RPMI8226 (cell line): Measurements from ENCODE around the gene TAPT1.
"Not testable (repeated sequence)": the region's sequence is repeated elsewhere in the genome, so short reads cannot be mapped to it uniquely, and the experiment has no call there.

Source experiments
- DNase-seq: peaks from one replicate; pipeline ENCODE4 v3.0.0-alpha.2; 2015

Gene TAPT1, protein sequence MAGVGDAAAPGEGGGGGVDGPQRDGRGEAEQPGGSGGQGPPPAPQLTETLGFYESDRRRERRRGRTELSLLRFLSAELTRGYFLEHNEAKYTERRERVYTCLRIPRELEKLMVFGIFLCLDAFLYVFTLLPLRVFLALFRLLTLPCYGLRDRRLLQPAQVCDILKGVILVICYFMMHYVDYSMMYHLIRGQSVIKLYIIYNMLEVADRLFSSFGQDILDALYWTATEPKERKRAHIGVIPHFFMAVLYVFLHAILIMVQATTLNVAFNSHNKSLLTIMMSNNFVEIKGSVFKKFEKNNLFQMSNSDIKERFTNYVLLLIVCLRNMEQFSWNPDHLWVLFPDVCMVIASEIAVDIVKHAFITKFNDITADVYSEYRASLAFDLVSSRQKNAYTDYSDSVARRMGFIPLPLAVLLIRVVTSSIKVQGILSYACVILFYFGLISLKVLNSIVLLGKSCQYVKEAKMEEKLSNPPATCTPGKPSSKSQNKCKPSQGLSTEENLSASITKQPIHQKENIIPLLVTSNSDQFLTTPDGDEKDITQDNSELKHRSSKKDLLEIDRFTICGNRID

DNA sequence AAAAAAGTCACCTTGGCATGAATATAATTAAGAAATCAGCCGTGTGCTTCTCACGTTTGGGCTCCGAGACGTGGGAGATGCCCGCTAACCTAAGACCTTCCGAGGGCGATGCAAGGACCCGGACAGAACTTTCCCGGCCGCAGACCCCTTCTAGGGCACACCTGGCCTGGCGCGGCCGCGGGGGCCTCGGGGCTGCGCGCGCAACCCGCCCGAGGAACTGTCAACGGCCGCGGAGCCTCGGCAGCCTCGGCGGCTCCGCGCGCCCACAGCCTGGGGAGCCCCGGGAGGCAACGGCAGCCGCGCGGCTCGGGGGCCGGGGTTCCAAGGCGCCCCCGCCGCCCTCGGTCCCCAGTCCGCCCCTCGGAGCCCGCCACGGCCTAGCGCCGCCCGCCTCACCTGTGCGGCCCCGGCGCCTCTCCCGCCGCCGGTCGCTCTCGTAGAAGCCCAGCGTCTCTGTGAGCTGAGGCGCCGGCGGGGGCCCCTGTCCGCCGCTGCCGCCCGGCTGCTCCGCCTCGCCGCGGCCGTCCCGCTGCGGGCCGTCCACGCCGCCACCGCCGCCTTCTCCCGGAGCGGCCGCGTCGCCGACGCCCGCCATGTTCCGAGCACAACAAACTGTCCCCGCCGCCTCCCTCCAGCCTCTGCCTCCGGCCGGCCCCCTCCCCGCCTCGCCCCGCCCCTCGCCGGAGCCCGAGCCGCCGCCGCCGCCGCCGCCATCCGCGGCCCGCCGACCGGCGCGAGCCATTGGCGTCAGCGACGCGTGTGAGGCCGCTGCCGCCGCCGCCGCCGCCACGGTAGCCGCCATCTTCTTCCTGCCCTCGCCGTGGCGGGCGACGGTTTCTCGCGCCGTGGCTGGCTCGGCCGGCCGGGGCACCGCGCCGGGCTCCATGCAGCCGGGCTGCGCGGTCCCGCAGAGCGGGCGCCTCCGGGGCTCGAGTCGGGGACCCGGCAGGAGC lies at the start of gene TAPT1:
Gene TAPT1 (minus strand): TSS at position 609 of the 953 bp plus-strand sequence. CDS start 14 bp downstream, at position 595.
- DNase-seq: peak; percentile 73

DNA sequence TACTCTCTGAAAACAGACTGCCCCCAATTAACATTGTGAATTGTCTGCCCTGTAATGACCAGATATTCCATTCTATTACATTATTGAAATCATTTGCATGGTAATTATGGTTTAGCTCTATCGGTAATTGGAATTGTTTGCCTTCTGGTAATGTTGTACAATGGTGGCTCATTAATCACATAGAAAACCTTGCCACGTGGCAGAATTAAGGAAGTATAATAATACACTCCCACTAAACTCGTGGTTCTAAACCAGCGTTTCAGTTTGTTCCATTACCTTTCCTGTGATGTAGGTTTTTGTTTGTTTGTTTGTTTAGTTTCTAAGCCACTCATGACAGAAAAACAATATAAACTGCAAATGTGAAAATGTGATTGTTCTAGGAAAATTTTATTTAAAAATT lies 45.1 kb upstream of the TAPT1 start:
- no peak for DNase-seq

DNA sequence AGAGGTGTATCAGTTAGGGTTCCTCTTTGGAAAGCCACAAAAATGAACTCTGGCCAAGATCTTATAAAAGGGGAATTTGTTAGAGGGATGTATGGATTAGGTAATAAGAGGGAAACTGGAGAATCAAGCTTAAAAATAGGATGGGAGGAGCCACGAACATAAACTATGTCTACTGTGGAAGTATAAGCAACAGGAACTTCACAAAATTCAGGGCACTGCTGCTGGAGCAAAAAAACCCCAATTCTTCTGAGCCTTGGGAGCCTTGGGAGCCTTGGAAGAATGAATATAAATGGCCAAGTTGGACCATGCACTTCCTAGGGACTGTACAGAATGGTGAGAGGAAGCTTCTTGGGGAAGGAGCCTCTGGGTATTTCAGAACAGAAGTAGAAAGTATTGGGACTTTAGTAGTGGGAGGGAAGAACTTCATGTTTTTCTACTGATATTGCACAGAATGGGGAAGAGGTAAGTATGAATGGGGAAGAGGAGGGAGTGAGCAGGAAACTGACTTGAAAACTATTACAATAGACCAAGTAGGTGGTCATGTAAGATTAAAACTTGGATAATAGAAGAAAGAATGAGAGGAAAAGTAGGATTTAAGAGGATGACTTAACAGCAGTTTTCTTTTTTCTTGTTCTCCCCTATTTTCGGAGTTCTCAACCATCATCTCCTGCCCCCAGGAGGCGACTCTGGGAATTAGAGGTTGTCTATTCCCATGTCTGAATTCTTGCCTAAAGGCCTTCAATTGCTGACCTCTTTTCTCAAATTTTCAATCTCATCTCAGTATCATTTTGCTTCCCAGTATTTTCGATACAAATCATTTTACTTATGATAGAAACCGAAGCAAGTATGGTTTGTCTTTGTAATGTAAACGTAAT lies 44.4 kb upstream of the TAPT1 start:
- no peak for DNase-seq

DNA sequence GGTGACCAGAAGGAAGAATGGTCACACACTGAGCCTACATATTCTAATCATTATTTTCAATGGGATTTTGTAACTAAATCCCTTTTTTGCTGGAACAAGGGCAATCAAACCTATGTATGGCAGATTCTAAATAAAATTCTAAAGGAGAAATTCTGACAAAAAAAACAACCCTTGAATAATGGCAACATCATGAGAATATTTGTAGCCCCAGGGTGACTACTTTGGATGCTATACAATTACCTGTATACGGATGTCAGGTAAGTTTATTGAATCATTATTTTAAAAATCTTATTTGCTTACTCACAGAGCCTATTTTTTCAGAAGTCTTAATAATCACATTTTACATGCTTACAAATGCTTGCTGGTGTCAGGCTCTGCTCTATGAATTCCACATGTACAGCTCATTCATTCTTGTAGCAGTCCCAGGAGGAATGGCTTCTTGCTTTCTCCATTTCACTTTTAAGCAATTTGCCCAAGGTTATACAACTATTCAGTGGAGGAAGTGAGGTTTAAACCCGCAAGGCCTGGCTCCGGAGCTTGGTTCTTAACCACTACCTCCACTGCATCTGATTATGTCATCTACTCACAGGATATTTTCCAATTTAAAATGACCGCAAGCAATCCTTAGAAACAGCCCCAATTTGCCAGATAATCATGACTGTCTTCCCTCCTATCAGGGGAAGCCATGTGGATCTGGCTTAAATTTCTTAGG lies 43.6 kb upstream of the TAPT1 start:
- DNase-seq: not testable (repeated sequence)

DNA sequence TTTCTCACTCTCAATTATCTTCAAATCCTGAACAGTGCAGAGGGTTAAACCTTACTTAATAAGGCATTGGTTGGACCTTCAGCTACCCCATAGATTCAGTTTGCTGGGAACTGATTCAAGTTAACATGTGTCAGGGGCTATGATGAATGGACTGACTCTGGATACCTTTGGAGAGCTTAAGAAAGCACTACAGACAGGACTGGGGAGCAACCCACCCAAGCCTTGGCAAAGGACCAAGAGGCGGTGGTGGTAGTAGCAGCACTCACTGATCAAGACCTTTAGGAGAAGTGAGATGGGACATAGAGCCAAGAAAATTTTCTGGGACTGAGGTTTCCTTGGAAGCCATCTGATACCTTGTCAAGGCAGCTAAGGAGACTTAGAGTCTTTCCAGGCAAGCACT lies 43.0 kb upstream of the TAPT1 start:
- no peak for DNase-seq

DNA sequence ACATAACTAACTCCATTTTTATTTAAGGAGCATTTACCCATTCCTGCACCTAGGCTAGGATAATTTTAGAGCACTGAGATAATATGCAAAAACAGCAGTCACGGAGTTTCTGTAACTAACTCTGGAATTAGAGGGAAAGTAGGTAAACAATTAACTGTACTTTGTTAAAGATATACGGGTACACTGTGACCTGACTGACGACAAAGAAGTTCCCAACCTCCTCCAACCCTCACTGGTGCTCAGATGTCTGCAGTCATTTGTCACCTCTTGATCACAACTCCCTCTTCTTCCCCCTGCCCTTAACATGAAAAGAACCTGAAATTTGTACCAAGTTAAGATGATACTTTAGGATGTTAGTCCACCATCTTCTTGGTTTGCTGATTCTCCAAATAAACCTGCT lies 42.0 kb upstream of the TAPT1 start:
- no peak for DNase-seq

DNA sequence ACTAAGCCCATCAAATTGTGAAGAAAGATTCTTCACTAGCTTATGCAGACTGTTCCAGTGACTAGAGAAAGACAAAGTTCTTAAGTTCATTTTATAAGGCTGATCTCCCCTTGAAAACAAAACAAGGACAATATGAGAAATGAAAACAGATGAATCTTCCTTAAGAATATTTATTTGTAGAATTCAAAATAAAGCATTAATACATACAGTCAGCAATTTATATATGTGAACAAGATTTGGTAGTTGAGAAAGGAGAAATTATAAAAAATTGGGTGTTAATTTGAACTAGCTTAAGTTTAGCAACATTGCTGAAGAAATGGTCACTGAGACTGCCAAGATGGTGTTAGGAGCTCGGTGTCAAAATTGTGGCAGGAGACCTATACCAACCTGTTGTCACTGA lies 41.4 kb upstream of the TAPT1 start:
- no peak for DNase-seq

DNA sequence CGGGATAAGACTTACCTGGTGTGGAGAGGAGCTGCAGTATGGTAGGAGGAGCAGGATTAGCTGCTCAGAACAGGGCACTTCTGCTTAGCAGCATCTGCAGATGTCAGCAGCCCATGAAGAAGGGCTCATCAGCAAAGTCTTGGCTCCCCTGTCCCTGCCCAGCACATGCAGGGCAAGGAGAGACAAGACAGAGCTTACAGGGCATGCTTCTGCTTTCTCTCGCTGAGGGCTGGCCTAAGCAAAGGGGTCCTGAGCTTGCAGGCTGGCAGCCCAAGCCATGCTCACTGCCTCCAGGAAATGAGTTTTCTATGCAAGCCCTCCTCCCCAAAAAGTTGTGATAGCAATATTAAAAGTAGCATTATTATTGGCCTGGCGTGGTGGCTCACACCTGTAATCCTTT lies 39.5 kb upstream of the TAPT1 start:
- no peak for DNase-seq

DNA sequence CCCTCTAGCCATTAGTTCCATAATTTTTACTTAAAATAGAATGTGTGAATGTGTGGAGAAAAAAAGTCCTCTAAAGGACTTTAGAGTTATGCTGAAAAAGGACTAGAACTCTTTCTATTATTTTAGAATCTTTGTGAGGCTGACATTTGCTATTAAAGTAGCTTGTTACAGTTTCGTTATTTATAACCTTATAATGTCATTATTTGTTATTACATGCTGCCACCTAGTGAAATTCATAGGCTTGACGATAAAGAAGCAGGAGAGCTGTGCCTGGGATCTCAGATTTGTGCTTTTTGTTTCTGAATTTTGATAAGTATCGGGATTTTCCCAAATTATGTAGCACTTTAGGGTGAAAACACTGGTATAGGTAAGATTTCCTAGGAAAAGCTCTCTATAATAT lies 38.5 kb upstream of the TAPT1 start:
- DNase-seq: peak; percentile 33

DNA sequence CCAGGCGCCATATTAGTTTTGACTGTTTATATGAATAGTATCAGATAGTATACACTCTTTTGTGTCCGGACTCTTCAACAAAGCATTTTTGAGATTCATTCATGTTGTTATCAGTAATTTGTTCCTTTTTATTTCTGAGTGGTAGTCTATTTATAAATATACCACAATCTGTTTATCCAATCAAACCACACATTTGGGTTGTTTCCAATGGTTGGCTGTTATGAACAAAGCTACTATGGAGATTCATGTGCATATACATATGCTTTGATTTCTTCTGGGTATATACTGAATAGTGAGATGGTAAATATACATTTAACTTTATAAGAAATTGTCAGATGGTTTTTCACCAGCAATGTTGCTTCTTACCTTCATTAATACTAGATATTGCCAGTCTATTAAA lies 36.8 kb upstream of the TAPT1 start:
- DNase-seq: no peak

DNA sequence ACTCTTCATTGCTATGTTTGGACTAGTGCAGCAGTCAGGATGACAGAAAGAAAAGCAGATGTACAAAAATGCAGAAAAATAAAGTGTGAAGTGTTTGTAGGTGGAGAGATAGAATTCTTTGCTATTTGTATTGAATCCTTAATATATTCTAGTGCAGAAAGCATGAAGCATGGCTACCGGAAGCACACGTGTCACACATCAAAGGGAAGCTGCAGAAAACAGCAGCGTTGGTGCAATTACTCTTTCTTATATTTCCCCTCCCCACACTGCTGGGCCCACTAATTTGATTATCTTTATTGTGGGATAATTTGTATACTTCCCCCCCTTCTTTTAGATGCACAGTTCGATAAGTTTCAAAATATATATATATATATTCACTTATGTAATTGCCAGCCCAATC lies 35.9 kb upstream of the TAPT1 start:
- no peak for DNase-seq

DNA sequence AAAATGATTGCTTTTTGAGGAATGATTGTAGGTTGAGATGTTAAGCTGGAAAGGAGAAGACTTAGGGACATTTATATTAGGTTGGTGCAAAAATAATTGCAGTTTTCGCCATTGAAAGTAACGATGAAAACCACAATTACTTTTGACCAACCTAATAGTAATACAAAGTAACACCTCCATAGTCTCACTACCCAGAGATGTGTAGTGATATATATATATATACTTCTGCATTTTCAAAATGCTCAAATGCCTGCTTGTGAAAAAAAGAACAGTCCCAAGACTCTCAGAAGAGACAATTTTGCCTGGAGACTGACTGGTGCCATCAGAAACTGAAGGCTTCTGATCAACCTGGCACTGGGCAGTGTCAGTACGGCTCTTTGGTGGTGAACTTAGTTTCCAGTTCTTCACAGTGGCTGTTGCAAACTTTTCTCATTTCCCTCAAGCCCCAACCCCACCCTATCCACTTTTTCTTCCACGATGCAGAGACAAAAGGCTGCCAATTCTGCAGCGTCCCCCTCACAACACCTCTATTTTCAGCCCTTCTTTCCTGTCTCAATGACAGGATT lies 35.1 kb upstream of the TAPT1 start:
- DNase-seq: no peak

DNA sequence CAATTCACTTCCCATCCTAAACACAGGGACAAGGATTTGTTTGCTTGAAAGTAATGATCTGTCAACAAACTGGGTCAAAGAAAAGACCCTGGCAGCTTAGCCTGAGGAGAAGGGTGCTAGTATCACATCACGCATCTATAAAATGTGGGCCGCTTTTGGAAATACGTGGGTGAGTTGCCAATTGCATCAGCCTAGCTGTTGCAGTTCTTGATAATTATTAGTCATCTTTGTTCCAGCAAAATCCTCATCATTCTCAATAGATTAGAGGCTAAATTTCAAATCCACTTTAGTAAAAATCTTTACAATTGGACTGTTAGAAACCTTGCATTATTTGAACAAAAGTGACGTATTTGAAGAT lies 33.6 kb upstream of the TAPT1 start:
- DNase-seq: no peak

DNA sequence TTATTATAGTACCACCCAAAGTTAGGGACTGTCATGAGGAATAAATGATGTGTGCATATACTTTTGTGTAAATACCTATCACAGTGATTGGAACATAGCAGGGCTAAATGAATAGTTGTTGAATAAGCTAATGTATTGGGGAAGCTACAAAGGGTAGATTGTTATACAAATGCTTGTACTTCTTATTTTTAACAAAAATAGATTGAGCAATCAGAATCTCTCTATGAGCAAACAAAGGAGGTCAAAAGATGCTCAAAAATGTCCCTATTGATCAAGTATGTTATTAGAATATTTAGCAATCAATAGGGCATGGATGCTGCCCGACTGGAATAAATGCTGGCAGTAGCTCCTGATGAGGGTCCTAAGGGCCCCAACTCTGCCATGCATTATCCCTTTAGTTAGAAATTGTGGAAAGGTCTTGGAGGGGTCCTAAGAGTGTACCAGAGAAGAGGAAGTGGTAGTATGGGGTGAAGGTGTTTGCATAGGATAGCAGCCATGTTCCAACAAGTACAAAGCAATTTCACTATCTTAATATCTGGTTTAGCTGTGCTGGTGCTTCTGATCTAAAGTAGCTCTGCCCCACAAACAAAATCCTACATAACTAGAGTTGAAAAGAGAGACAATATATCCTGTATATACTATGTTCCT lies 33.1 kb upstream of the TAPT1 start:
- DNase-seq: no peak

DNA sequence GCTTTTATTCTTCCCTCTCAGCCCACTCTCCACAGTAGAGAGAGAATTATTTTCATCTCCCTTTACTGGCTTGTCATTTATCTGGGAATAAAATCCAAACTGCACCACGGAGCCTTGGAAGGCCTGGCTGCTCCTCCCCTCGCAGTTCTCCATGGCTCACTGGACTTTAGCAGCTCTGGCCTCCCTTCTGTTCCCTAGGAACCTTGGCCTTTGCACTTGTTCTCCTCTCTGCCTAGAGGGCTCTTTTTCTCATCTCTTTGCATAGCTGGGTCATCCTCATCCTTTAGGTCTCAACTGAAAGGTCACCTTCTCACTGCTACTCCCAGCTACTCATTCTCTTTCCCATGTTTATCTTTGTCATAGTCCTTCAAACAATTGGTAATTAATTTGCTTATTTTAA lies 31.3 kb upstream of the TAPT1 start:
- DNase-seq: no peak

DNA sequence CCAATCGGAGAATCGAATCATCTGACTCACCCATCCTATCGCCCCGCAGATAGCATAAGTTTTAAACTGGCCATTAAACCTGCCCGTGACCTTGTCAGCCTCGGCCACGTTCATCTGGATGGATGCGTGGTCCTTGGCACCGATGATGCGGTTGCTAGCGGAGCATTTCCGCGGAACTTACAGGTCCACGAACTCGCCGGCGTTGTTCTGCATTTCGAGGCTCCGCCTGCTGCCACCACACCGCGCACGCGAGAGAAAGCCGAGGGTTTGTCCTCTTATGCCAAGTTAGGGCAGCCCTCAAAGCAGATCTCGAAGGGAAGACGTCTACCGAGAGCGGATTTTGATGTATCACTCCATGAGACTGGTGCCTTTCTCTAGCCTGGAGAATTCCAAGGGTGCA lies 30.1 kb upstream of the TAPT1 start:
- DNase-seq: no peak

DNA sequence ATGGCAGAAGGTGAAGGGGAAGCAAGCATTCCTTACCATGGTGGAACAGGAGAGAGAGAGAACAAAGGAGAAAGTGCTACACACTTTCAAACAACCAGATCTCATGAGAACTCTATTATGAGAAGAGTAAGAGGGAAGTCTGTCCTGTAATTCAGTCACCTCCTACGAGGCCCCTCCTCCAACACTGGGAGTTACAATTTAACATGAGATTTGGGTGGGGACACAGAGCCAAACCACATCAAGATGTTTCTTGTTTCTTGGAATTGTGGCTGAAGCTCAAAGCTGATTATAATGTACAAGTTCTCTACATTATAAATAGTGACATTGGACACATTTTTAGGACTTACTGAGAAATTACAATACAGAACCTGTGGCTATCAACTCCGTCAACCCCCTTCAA lies 29.5 kb upstream of the TAPT1 start:
- no peak for DNase-seq

DNA sequence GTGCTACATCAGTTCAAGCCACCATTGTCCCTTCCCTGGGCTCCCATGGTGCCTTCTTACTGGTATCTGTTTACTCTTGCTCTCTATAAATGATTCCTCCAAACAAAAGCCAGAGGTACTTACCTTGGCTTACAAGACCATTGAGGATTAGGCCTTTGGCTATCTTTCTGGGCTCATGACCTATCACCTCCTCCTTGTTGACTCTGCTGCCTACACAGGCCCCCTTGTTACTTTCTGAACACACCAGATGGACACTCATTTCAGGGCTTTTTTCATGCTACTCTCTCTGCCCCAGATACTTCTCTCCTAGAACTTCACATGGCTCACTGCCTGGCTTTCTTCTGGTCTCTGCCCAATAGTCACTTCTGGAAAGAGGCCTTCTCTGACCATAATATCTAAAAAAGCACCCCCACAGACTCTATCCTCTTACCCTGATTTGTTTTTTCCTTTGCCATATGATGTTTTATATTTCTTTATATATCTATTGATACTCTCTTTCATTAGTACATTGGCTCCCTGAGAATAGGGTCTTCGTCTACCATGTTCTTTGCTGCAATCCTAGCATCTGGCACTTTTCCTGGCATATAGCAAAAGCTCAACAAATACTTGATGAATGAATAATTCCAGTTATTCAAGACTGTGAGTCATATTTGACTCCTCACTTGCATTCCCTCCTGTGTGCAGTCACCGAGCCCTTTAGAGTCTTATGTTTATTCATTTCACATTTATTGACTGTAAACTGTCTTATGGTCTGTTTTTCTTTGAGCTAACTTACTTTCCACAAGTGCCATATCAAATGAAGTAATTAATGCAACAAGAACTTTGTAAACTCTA lies 27.1 kb upstream of the TAPT1 start:
- DNase-seq: no peak

DNA sequence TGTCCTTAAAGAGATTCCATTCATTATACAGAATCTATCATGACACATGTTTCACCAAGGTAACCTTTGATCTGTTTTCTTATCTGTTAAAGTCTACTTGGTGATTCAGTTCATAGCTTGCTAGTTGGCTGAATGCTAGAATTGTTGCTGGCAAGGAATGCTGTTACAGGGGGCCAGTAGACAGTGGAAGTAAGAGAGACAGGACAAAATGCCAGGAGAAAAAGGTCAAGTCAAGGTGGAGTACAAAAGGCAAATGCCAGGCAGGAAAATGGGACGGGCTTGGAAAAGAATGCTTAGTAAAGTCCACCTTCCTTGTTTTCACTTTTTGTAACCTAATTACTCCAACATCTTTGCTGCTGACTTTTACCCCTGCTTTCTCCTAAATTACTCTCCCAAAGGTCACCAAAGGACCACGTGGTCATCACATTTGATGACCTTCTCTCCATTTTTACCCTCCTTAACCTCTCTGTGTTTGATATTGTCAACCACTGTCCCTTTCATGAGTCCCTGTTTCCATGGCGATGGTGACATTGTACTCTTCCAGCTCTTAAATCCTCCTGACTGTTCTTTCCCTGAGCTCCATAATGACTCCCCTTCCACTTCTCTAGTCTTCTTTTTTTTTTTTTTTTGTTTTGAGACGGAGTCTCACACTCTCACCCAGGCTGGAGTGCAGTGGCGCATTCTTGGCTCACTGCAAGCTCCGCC lies 24.5 kb upstream of the TAPT1 start:
- DNase-seq: no peak

DNA sequence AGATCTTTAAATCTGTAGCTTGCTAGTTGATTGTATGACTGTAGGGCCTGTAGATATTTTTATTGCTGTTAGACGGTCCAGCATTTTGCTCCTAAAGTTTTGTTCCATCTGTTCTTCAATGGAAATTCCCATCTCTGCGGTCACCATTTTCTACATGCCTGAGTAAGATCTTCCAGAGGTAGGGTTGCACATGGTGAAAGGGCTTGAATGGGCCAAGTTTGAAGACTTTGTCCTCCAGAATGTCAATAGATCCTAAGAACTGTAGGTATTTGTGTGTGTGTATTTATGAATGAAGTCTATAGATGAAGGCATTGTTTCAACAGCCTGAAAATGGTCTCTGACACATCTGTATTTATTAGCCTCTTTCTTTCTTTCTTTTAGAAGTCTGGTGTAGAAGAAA lies 22.3 kb upstream of the TAPT1 start:
- DNase-seq: no peak
